ENCODE data around the gene ARSG.

The ARSG gene

DNA sequence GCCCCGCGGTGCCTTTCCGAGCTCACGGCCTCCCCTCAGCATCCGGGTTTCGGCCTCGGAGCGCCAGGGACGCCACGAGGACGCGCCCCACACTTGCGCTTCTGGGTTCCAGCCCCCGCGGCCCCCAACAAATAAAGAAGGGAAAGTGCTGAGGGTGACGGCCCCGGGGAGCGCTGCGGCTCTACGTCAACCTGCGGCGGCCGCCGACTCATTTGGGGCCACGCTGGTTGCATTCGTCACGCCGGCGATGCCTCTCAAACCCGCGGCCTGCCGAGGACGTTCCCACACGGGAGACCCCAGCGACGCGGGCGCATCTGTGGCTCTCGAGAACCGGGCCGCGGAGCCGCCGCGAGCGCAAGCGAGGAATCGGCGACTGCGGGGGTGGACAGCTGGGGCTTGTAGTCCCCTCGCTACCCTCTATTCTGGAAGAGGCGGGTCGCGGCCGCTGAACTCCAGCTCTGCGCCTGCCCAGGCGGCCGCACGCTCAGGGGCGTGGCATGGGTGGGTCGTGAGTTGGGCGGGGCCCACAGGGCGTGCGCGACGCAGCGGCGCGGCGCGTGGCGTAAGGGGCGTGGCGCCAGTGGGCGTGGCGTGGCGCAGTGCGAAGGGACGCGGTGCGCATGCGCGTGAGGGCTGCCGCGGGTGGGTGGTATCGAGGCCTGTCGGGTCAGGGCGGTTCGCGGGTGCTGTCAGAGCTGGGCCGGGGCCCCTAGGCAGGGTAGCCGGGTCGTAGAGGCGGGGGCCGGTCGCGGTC is 43.7 kb upstream of the ARSG start, which contains the start of gene AMZ2 (continued):
- TF ChIP-seq, protein P1, sequence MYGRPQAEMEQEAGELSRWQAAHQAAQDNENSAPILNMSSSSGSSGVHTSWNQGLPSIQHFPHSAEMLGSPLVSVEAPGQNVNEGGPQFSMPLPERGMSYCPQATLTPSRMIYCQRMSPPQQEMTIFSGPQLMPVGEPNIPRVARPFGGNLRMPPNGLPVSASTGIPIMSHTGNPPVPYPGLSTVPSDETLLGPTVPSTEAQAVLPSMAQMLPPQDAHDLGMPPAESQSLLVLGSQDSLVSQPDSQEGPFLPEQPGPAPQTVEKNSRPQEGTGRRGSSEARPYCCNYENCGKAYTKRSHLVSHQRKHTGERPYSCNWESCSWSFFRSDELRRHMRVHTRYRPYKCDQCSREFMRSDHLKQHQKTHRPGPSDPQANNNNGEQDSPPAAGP (tag by site-specific recombination; IDR thresholded peaks at IDR 0.05) = peak; percentile 61
- TF ChIP-seq, protein P2, sequence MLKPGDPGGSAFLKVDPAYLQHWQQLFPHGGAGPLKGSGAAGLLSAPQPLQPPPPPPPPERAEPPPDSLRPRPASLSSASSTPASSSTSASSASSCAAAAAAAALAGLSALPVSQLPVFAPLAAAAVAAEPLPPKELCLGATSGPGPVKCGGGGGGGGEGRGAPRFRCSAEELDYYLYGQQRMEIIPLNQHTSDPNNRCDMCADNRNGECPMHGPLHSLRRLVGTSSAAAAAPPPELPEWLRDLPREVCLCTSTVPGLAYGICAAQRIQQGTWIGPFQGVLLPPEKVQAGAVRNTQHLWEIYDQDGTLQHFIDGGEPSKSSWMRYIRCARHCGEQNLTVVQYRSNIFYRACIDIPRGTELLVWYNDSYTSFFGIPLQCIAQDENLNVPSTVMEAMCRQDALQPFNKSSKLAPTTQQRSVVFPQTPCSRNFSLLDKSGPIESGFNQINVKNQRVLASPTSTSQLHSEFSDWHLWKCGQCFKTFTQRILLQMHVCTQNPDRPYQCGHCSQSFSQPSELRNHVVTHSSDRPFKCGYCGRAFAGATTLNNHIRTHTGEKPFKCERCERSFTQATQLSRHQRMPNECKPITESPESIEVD (tag by site-specific recombination; IDR thresholded peaks at IDR 0.05) = no peak
- TF ChIP-seq YY1 (tag by site-specific recombination; IDR thresholded peaks at IDR 0.05) (0 out of 2 replicates have a peak, but pooled peaks have one; percentile 30), ZNF548 (tag by site-specific recombination; IDR thresholded peaks at IDR 0.05) (no peak), ZNF701 (tag by site-specific recombination; IDR thresholded peaks at IDR 0.05) (no peak), ZXDB (tag by site-specific recombination; IDR thresholded peaks at IDR 0.05) (peak; percentile 53; the same call in 1 of the 2 replicates), ZNF221 (tag by site-specific recombination; IDR thresholded peaks at IDR 0.05; ENCODE audit: borderline replicate concordance) (no peak), ZNF48 (tag by site-specific recombination; IDR thresholded peaks at IDR 0.05) (no peak), GLI2 (tag by site-specific recombination; IDR thresholded peaks at IDR 0.05; ENCODE audit: borderline replicate concordance, low read depth) (no peak), RBAK (tag by site-specific recombination; IDR thresholded peaks at IDR 0.05) (no peak), SP2 (tag by site-specific recombination; IDR thresholded peaks at IDR 0.05) (peak; percentile 62), ZNF112 (tag by site-specific recombination; IDR thresholded peaks at IDR 0.05) (no peak), SP7 (tag by site-specific recombination; IDR thresholded peaks at IDR 0.05) (peak; percentile 49; the same call in 1 of the 2 replicates), ZNF354C (tag by site-specific recombination; IDR thresholded peaks at IDR 0.05; ENCODE audit: borderline replicate concordance, low read depth) (no peak), ZNF37A (tag by site-specific recombination; IDR thresholded peaks at IDR 0.05) (no peak), ZNF514 (tag by site-specific recombination; IDR thresholded peaks at IDR 0.05) (no peak), BCL11B (tag by site-specific recombination; IDR thresholded peaks at IDR 0.05; ENCODE audit: low read depth) (no peak), ZFHX2 (tag by site-specific recombination; conservative IDR thresholded peaks at IDR 0.05) (peak; percentile 84)
- TF ChIP-seq, protein P3, sequence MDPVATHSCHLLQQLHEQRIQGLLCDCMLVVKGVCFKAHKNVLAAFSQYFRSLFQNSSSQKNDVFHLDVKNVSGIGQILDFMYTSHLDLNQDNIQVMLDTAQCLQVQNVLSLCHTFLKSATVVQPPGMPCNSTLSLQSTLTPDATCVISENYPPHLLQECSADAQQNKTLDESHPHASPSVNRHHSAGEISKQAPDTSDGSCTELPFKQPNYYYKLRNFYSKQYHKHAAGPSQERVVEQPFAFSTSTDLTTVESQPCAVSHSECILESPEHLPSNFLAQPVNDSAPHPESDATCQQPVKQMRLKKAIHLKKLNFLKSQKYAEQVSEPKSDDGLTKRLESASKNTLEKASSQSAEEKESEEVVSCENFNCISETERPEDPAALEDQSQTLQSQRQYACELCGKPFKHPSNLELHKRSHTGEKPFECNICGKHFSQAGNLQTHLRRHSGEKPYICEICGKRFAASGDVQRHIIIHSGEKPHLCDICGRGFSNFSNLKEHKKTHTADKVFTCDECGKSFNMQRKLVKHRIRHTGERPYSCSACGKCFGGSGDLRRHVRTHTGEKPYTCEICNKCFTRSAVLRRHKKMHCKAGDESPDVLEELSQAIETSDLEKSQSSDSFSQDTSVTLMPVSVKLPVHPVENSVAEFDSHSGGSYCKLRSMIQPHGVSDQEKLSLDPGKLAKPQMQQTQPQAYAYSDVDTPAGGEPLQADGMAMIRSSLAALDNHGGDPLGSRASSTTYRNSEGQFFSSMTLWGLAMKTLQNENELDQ (tag by site-specific recombination; IDR thresholded peaks at IDR 0.05; ENCODE audit: low read depth) = no peak
- TF ChIP-seq, protein P4, sequence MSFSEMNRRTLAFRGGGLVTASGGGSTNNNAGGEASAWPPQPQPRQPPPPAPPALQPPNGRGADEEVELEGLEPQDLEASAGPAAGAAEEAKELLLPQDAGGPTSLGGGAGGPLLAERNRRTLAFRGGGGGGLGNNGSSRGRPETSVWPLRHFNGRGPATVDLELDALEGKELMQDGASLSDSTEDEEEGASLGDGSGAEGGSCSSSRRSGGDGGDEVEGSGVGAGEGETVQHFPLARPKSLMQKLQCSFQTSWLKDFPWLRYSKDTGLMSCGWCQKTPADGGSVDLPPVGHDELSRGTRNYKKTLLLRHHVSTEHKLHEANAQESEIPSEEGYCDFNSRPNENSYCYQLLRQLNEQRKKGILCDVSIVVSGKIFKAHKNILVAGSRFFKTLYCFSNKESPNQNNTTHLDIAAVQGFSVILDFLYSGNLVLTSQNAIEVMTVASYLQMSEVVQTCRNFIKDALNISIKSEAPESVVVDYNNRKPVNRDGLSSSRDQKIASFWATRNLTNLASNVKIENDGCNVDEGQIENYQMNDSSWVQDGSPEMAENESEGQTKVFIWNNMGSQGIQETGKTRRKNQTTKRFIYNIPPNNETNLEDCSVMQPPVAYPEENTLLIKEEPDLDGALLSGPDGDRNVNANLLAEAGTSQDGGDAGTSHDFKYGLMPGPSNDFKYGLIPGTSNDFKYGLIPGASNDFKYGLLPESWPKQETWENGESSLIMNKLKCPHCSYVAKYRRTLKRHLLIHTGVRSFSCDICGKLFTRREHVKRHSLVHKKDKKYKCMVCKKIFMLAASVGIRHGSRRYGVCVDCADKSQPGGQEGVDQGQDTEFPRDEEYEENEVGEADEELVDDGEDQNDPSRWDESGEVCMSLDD (tag by site-specific recombination; IDR thresholded peaks at IDR 0.05) = peak; percentile 59; the same call in 1 of the 2 replicates
- TF ChIP-seq, protein P5, sequence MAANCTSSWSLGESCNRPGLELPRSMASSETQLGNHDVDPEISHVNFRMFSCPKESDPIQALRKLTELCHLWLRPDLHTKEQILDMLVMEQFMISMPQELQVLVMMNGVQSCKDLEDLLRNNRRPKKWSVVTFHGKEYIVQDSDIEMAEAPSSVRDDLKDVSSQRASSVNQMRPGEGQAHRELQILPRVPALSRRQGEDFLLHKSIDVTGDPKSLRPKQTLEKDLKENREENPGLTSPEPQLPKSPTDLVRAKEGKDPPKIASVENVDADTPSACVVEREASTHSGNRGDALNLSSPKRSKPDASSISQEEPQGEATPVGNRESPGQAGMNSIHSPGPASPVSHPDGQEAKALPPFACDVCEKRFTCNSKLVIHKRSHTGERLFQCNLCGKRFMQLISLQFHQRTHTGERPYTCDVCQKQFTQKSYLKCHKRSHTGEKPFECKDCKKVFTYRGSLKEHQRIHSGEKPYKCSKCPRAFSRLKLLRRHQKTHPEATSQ (tag by site-specific recombination; IDR thresholded peaks at IDR 0.05) = 0 out of 2 replicates have a peak, but pooled peaks have one; percentile 22
- TF ChIP-seq, protein P6, sequence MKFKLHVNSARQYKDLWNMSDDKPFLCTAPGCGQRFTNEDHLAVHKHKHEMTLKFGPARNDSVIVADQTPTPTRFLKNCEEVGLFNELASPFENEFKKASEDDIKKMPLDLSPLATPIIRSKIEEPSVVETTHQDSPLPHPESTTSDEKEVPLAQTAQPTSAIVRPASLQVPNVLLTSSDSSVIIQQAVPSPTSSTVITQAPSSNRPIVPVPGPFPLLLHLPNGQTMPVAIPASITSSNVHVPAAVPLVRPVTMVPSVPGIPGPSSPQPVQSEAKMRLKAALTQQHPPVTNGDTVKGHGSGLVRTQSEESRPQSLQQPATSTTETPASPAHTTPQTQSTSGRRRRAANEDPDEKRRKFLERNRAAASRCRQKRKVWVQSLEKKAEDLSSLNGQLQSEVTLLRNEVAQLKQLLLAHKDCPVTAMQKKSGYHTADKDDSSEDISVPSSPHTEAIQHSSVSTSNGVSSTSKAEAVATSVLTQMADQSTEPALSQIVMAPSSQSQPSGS (tag by site-specific recombination; IDR thresholded peaks at IDR 0.05; ENCODE audit: low read depth) = no peak
- TF ChIP-seq, protein P7, sequence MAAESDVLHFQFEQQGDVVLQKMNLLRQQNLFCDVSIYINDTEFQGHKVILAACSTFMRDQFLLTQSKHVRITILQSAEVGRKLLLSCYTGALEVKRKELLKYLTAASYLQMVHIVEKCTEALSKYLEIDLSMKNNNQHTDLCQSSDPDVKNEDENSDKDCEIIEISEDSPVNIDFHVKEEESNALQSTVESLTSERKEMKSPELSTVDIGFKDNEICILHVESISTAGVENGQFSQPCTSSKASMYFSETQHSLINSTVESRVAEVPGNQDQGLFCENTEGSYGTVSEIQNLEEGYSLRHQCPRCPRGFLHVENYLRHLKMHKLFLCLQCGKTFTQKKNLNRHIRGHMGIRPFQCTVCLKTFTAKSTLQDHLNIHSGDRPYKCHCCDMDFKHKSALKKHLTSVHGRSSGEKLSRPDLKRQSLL (tag by site-specific recombination; IDR thresholded peaks at IDR 0.05) = 0 out of 2 replicates have a peak, but pooled peaks have one; percentile 5
- TF ChIP-seq, protein P8, sequence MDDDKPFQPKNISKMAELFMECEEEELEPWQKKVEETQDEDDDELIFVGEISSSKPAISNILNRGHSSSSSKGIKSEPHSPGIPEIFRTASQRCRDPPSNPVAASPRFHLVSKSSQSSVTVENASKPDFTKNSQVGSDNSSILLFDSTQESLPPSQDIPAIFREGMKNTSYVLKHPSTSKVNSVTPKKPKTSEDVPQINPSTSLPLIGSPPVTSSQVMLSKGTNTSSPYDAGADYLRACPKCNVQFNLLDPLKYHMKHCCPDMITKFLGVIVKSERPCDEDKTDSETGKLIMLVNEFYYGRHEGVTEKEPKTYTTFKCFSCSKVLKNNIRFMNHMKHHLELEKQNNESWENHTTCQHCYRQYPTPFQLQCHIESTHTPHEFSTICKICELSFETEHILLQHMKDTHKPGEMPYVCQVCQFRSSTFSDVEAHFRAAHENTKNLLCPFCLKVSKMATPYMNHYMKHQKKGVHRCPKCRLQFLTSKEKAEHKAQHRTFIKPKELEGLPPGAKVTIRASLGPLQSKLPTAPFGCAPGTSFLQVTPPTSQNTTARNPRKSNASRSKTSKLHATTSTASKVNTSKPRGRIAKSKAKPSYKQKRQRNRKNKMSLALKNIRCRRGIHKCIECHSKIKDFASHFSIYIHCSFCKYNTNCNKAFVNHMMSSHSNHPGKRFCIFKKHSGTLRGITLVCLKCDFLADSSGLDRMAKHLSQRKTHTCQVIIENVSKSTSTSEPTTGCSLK (tag by site-specific recombination; IDR thresholded peaks at IDR 0.05) = no peak
